Cardiac fibroblast (primary cell): ENCODE measurements around the gene EMP3.

Experiments used
- DNase-seq, 2 donors: peaks; one replicate each; pipeline versions ENCODE4 v3.0.0 to v3.0.0-alpha.2; 2010; ENCODE audit warnings: low read depth in 2 of 2
- H3K4me3 ChIP-seq, 2 donors: replicated peaks in 1 of 2; 1 replicate in 1 of 2; 2 replicates in 1 of 2; pipeline ENCODE4 v1.5.1; 2011; ENCODE audit warnings: low read depth in 2 of 2, low read length in 2 of 2, mild to moderate bottlenecking in 2 of 2, moderate library complexity in 1 of 2
- CTCF ChIP-seq: IDR thresholded peaks from one replicate; pipeline ENCODE4 v1.5.1; 2011; ENCODE audit warnings: low read depth, mild to moderate bottlenecking, low read length, inconsistent platforms

The EMP3 gene

GRCh38 chr19:48372904-48373303 lies 47.6 kb downstream of the EMP3 start:
- no peak for DNase-seq
- no peak overlapping the region for H3K4me3 ChIP-seq
- TF ChIP-seq CTCF: no peak

- H3K4me3 ChIP-seq: no peak overlapping the region
- no peak for DNase-seq
- TF ChIP-seq CTCF: no peak
These were observed 48.2 kb downstream of the EMP3 start for GRCh38 chr19:48373567-48373966.

GRCh38 chr19:48378194-48378570 lies 52.8 kb downstream of the EMP3 start:
- DNase-seq: no peak
- H3K4me3 ChIP-seq: no peak overlapping the region
- TF ChIP-seq CTCF: no peak

GRCh38 chr19:48379058-48379457 lies 53.7 kb downstream of the EMP3 start:
- TF ChIP-seq CTCF: no peak
- DNase-seq: no peak
- H3K4me3 ChIP-seq: no peak overlapping the region
